ENCODE results near the gene CCDC146.

GRCh38 chr7:77209479-77210139 is 87.2 kb downstream of the CCDC146 start:
- no peak for TF ChIP-seq CBX3 (IDR thresholded peaks at IDR 0.05; ENCODE audit: borderline replicate concordance, low read depth)
- TF ChIP-seq CTCF (IDR thresholded peaks at IDR 0.05 in 2 of 3, conservative IDR thresholded peaks at IDR 0.05 in 1 of 3; ENCODE audit: control insufficient read depth in 2 of 3, extremely low read depth in 1 of 3, insufficient read depth in 1 of 3, low read depth in 3 of 3, low read length in 3 of 3): no peak
- TF ChIP-seq MEF2A (IDR thresholded peaks at IDR 0.05; ENCODE audit: insufficient read depth, low read depth, low read length): no peak
- no peak for TF ChIP-seq CEBPZ (IDR thresholded peaks at IDR 0.05; ENCODE audit: low read depth, low read length)
- no peak for TF ChIP-seq EP300 (IDR thresholded peaks at IDR 0.05; ENCODE audit: borderline replicate concordance in 1 of 2, control insufficient read depth in 1 of 2, low read depth in 2 of 2, low read length in 2 of 2)

Measured in GM12878 (cell line).